ENCODE data around the gene IQSEC3. TPM values are rescaled to one million over a fixed set of nuclear protein-coding genes. Genes with fewer than 3 reads are reported as not detected.
"Not testable (repeated sequence)": the region's sequence is repeated elsewhere in the genome, so short reads cannot be mapped to it uniquely, and the experiment has no call there.

IQSEC3 gene
- total RNA-seq, 1 experiment from 2014 or later: not detected

DNA sequence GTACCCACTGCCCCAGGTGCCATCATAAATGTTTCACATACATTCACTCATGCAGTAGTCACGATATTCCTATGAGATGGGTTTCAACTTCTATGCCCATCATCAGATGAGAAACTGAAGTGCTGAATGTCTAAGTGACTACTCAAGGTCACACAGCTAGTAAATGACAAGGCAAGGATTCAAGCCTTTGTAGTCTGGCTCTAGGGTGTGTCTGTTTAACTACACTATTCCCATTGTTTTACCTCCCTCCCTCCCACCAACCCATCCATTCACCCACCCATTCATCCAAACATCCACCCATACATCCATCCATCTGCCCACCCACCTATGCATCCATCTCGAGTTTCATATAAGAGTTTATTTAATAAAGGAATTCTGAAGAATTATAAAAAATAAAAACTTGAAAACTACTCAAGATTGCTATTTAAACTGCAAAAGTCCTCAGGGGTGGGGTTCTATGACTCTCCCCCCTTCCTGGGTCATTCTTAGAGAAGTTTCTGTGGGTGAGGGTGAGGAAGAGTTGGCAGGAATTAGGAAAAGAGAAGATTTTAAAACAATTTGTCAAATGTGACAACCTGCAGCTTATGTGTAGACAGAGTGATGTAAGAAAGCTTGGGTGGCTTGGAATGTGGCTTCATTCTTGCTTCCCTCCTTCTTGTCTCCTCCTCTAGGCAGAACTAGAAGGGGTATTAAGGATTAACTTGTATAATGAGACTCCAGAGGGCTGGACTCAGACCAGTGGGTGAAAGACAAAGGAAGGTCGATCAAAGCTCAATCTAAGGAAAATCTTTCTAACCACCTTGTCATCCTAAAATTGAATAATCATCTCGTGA lies 13.4 kb upstream of the IQSEC3 start:
- DNase-seq (ENCODE audit: low read depth): not testable (repeated sequence)

DNA sequence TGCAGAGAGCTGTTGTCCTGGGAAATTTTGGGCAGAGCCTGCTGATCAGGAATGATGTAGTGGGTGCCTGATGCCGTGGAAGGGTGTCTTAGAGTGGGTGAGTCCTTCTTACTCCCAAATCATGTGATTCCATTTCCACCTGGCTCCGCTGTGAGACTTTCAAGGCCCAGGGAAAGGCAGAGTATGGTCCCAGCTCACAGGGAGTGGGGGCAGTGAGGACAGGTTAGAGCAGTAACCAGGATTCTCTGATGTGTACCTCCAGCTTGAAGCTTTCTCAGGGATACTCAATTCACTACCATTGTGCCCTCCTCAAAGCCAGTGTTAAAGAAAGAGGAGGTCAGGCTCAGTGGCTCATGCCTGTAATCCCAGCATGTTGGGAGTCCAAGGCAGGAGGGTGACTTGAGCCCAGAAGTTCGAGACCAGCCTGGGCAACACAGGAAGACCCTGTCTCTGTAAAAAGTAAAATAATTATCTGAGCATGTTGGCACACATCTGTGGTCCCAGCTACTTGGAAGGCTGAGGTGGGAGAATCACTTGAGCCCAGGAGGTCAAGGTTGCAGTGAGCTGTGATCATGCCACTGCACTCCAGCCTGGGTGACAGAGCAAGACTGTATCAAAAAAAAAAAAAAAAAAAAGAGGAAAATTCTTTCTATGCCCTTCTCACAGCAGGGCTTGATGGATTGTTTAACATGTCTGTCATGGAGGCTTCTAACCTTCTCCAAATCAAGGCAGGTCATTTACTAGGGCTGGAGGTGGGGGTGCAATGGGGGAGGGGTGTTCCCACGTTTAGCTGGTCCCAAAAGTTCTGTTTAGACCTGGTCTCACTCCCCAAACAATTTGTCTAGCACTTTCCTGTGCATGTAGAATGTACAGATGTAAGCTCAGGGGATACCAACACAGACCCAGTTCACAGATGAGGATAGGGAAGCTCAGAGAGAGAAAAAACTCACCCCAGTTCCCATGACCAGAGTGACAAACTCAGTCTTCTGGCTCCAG lies 12.5 kb upstream of the IQSEC3 start:
- DNase-seq (ENCODE audit: low read depth): no peak

DNA sequence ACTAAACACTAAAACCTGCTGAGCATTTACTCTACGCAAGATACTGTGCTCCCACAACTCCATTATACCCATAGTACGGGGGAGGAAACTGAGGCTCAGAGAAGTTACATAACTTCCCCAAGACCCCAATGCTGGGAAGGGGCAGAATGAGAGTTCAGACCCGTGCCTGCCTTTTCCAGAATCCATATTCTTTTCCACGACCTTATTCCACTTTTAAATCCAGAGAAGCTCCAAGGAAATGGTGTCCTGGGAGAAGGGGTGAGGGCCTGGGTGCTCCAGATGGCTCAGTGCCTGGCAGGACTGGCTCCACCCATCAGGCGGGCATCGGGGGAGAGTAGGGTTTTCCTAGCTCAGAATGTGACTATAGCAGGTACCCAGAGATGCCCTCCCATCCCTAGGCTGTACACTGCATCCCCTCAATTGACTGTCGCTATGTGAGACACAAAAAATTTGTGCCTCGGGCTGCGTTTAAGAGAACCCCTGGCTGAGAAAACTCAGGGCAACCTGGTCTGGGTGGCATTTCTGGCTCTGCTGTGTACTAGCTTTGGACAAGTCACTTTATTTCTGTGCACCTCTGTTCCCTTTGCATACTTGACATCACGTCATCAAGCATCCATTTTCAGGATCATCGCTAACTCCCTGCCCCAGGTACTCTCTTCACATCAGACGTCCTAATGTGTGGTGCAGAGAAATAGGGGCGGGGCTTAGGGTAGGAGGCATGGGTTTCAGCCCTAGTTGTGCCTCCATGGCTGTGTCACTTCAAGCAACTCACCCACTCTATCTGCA lies 11.6 kb upstream of the IQSEC3 start:
- DNase-seq (ENCODE audit: low read depth): no peak

DNA sequence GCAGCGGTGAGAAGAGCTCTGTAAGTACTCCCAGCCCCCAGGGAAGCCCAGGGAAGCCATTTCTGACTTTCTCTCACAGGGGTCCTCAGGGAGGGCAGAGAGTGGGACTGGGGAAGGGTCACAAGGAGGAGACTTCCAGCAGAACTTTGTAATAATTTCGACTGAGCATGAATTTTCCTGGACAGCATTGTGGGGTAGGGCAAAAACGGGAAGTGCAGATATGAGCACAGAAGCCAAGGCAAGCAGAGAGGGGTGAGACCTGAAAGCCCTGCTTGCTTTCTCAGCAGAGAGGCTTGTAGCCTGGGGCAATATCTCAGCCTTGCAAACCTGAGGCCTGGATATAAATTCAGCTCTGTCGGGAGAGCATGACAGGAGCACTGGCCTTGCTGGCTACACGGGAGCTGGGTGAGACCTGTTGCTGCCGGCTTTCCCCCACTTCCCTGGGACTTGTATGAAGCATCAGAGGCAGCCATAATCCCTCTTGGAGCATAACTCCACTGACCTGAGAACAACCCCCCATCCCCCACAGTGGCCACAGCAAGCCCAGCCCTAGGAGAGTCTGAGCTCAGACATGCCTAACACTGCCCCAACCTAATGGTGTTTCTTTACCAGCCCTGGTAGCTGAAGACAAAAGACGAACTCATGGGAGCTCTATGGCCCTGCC lies 9.8 kb upstream of the IQSEC3 start:
- DNase-seq (ENCODE audit: low read depth): no peak

DNA sequence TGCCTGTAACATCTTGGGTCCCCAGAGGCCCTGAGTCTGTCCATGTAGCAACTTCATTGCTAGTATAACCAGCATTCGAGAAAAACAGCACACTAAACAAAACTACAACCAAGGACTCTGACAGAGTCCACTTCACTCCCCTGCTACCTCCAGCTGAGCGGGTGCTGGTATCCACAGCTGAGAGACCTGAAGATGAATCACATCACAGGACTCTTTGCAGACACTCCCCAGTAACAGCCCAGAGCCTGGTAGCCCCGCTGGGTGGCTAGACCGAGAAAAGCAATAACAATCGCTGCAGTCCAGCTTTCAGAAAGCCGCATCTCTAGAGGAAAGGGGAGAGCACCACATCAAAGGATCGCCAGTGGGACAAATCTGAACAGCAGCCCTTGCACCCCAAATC lies 9.0 kb upstream of the IQSEC3 start:
- no peak for DNase-seq (ENCODE audit: low read depth)

DNA sequence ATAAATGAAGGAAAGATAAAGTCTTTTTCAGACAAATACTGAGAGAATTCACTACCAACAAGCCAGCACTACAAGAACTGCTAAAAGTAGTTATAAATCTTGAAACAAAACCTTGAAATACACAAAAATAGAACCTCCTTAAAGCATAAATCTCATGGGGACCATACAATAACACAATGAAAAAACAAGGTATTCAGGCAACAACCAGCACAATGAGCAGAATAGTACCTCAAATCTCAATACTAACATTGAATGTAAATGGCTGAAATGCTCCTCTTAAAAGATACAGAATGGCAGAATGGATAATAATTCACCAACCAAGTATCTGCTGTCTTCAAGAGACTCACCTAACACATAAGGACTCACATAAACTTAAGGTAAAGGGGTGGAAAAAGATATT lies 7.7 kb upstream of the IQSEC3 start:
- DNase-seq (ENCODE audit: low read depth): no peak

DNA sequence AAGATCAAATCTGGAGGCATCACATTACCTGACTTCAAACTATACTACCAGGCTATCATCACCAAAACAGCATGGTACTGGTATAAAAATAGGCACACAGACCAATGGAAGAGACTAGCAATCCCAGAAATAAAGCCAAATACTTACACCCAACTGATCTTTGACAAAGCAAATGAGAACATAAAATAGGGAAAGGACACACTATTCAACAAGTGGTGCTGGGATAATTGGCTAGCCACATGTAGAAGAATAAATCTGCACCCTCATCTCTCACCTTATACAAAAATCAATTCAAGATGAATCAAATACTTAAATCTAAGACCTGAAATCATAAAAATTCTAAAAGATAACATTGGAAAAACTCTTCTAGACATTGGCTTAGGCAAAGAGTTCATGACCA lies 4.7 kb upstream of the IQSEC3 start:
- DNase-seq (ENCODE audit: low read depth): not testable (repeated sequence)

DNA sequence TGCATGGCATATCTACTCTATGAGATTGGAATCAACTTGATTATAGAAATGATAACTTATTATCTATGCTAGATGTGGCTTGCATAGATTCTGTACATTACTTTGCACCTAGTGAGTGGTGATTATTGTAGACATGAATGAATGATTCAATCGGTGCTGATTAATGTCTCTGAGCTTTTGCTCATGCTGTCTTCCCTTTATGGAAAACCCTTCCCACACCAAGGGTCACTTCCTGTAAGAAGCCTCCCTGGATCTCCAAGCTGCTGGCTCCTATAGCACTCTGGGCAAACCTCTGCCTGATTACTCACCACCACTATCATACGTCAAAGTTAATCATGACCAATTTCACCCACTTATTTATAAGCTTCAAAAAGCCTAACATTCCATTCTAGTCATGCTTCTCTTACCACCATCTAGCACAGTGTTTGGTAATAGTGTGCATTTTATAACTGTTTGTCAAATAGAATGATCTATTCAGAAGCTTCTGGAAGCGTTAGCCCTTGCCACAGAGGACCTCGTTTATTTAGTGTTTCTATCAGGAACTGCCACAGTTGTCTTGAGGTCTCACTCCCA lies 990 bp upstream of the IQSEC3 start:
- DNase-seq (ENCODE audit: low read depth): not testable (repeated sequence)

DNA sequence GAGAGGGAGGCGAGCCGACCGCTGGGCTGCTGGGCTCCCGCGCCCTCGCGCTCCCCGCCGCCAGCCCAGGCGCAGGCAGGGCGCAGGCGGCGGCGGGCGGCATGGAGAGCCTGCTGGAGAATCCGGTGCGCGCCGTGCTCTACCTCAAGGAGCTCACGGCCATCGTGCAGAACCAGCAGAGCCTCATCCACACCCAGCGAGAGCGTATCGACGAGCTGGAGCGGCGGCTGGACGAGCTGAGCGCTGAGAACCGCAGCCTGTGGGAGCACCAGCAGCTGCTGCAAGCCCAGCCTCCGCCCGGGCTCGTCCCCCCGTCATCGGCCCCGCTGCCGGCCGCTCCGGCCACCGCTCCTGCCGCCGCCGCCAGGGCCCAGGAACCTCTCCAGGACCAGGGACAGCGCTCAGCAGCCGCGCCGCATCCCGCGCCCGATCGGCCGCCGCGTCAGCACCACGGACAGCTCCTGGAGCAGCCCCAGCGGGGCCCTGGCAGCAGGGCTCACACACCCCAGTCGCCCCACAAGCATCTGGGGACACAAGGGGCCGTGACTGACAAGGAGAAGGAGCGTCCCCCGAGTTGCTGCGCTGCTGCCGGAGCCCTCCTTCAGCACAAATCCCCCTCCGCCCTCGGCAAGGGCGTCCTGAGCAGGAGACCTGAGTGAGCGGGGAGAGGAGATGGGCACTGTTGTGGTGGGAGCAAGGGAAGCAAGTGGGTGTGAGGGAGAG lies 376 bp downstream of the IQSEC3 start:
- DNase-seq (ENCODE audit: low read depth): not testable (repeated sequence)

DNA sequence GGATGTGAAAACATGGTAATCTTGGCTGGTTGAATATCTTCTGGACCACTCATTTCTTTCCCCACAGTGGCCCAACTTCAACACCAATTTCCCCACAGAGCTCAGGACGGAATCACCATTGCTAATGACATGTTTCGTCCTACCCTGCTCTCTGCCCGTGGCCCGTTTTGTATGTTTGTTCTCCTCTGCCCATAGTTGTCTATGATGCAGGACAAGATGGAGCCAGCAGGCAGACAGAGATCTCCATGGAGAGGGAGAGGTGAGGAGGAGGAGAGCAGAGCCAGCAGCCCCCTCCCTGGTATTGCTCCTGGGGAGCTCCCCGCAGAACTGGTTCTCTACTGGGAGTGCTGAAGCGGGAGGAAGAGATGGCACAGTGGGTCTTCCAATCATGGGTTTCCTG lies 3.1 kb downstream of the IQSEC3 start:
- not testable (repeated sequence) for DNase-seq (ENCODE audit: low read depth)

DNA sequence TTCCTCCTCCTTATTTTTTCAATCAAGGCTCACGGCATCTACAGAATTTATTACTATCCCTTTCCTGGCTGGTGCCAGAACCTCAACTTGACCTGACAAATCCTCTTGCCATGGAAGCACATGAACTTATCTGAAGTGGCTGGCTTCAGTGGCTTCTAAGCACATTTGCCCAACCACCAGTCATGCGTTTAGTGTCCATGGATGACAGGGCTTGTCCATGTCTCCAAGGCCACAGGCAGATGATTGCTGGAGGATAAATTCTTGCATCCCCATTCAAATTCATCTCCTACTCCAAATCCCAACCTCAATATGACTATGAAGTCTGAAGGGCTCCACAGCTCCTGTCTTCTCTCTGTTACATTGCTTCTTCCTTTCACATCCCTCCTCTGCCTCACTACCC lies 4.0 kb downstream of the IQSEC3 start:
- not testable (repeated sequence) for DNase-seq (ENCODE audit: low read depth)

DNA sequence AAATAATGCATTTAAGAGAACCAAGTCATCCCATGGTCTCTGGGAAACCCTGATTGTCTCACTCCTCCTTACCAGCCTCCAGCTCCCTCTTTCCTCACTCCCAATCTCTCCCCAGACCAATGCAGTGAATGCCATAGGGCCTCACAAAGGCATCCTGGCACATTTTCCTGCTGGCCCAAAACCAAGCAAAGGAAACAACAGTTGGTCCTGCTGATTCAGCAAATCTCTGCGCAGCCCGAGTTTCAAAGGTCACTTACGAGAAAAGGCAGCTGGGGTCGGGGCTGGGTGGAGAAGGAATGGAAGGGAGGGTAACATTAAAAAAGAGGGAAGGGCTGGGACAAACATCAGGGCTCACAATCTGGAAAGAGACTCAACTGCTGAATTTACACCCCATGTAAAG lies 5.5 kb downstream of the IQSEC3 start:
- not testable (repeated sequence) for DNase-seq (ENCODE audit: low read depth)

DNA sequence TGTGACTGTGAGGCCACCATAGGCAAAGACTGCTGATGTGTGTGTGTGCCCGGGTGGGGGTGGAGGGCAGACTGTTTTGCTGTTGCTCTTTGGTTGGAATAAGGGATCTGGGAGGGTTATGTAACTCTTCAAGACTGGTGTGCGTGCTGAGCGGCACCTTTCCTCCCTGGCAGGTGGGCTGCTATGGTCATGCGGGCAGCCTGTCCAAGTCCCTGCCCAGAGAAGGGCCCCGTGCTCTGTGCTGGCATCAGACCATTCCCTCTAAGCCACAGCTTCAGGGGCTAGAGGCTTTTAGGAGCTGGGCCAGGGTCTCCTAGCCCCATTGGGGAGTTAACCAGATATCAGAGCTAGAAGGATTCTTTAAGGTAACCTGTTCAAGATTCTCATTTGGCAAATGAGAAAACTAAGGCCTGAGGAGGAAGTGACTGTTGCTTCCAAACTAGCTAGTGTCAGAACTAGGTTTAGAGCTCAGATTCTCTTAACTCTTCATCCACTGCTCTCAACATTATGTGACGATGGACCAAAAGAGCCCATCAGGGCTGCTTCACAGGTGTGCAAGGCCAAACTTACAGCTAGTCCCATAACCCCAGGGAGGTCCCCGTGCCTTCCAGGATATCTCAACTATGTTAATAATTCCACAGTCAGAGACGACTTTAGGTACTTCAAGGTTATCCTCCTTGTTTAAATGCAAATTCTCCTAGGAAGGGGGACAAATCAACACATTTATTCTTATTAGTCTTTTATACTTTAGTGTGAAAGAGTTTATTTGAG lies 8.0 kb downstream of the IQSEC3 start:
- not testable (repeated sequence) for DNase-seq (ENCODE audit: low read depth)

DNA sequence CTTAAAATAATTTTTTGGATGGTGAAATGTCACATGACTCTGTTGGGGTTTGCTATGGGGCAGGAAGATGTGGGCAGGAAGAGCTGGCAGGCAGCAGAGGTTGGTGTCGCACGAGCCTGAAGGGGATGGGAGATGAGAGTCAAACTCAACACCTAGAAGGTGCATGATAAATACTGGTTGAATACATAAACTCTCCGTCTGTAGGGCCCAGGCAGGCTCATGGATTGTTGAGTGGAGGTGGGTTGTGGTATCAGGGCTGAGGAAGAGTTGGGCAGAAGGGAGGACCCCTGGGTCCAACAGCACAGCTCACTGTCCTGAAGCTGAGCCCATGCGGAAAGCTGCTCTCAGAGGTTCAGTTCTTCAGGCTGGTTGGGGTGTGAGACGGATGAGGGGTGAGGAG lies 9.0 kb downstream of the IQSEC3 start:
- not testable (repeated sequence) for DNase-seq (ENCODE audit: low read depth)

DNA sequence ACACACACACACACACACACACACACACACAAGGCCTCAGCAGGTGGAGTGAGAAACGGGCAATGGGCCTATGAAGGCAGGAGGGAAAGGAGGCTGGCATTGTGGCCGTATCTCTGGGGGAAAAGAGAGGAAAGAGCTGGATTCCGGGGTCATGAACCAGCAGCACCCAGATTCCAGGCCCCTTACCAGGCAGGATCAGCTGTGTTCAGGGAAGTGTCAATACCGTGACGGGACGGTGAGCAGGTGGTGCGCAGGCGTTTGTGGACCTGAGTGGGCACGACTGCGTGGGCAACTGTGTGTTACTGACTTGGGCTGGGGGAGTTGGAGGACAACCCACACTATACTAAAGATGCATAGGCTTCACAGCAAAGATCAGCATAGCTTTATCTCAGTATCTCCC lies 9.5 kb downstream of the IQSEC3 start:
- DNase-seq (ENCODE audit: low read depth): not testable (repeated sequence)

DNA sequence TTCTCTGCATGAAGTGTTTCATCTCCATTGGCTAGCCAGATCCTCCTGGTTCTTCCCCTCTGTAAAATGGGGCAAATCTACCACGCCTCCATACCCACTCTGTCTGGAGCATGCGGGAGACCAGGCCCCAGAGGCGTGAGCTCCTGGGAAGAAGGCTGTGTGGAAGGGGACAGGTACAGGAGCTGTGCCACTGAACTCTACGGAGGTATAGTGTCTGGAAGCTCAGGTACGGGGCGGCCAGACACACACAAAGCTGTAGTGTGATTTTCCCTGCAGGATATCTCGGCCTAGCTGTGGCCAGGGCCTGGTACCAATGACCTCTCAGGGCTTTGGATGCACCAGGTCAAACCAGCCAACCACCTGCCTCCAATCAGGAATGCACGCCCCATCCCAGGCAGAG lies 10.0 kb downstream of the IQSEC3 start:
- not testable (repeated sequence) for DNase-seq (ENCODE audit: low read depth)

DNA sequence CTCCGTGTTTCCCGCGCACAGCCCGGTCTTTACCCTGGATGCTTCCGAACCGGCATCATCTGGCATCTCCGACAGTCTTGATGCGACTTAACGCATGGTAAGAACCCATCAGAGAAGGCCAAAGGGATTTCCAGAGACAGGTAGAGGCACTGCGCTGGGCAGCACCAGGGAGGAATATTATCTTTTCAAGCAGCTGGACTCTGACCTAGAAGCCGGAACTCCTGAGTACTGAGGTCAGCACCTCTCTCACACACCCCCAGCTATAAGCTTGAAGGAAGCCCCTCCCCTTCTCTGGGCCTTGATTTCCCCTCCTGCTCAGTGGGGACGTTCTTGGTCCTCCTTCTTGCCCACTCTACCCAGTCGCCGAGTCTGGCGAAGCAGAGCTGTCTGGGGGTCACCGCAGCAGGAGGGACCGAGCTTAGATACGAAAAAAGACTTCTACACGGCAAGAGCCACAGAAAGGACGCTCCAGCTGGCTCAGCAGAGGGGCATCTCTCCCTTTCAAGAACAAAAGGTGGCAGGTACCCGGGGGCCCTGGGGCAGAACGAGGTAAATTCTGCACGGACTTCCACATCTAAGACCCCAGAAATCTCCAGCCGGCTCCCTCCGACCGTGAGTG lies 10.6 kb downstream of the IQSEC3 start:
- not testable (repeated sequence) for DNase-seq (ENCODE audit: low read depth)

DNA sequence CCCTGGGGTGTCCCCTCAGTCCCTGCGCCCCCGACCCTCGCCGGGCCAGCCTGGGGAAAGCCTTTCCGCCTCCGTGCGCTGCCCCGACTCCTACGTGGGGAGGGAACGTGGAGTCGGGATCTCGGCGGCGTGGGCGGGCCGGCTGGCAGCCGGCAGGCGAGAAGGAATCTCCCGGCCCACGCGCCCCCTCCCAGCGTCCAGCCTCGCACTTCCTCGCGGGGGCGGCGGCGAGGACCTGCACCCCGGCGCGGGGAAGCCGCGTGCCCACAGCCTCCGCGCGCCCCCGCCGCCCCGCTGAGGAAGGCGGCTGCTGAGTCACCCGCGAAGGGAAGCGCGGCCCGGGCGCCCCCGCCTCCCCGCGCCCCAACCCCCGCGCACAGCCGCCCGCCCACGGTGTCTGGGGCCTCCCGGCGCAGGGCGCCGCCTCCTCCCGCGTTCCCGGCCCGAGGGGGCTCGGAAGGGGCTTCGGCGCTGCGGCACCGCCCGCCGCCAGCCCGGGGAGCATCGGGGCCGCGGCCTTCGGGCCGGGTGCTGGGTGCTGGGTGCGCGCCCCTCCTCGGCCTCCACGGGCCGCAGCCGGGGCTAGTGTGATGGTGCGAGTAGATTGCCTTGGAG lies 11.3 kb downstream of the IQSEC3 start:
- DNase-seq (ENCODE audit: low read depth): not testable (repeated sequence)

Measured in M059J (cell line).